ENCODE measurements around the gene DCLRE1A. TPM values are rescaled to one million over a fixed set of nuclear protein-coding genes. Genes with fewer than 3 reads are reported as not detected.

The DCLRE1A gene
- total RNA-seq = 1.4 TPM

DNA sequence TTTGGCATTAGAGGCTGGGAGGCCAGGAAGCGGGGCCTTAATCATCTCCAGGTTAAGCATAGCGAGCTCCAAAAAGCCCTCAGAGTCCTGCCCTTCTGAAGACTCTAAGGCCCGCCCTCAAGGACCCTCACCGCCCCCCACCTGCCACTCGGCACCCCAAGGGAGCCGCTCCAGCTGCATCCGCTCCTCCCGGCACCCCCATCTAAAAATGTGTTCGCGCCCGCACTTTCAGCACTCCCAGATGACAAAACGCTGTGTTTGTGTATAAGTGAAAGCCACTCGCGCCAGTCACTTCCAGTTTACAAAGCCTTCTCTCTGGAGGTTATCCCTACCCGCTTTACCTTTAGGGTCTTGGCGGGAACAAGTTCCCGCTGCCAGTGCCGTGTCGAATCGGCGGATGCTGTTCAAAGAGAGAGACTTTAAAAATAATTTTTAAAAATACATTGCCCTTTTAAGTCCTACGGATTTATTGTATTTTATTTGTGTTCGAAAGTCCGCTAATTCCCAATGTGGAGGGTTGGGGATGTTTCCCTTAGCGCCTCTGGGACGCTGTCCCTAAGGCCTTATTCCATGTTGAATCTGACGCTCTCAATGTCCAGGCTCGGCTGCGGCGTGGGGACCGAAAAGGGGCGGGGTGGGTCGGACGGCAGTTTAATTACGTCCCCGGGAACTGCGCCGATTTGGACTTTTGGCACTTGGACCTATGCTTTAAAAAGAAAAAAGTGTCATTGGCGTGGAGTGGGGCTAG, at the start of gene DCLRE1A, which contains the start of gene NHLRC2:
Gene DCLRE1A (minus strand): TSS at position 70 of the 748 bp plus-strand sequence. CDS start 900 bp downstream, outside the sequence.
Gene NHLRC2 (plus strand): TSS at position 649 of the 748 bp plus-strand sequence. CDS start 212 bp downstream, outside the sequence.
- Histone ChIP-seq H3K4me3 (ENCODE audit: low read length) (peak within 1 kb of the TSS; percentile 73), H3K4me1 (ENCODE audit: insufficient read depth, low read length) (peaks cover 25% of the 10 kb centered on the region), H3K27me3 (ENCODE audit: insufficient read depth, low read length) (no peaks in the 10 kb centered on the region), H3K9me3 (ENCODE audit: low read depth, low read length) (no peaks in the 10 kb centered on the region)

GRCh38 chr10:113899952-113900598, 46.2 kb upstream of the DCLRE1A start:
- H3K27me3 ChIP-seq (ENCODE audit: insufficient read depth, low read length) = no peaks in the 10 kb centered on the region
- no peaks in the 10 kb centered on the region for H3K4me1 ChIP-seq (ENCODE audit: insufficient read depth, low read length)
- H3K9me3 ChIP-seq (ENCODE audit: low read depth, low read length) = no peaks in the 10 kb centered on the region
- H3K4me3 ChIP-seq (ENCODE audit: low read length) = no peak overlapping the region

- Histone ChIP-seq H3K27me3 (ENCODE audit: insufficient read depth, low read length) (no peaks in the 10 kb centered on the region), H3K4me3 (ENCODE audit: low read length) (no peak overlapping the region), H3K9me3 (ENCODE audit: low read depth, low read length) (no peaks in the 10 kb centered on the region), H3K4me1 (ENCODE audit: insufficient read depth, low read length) (no peaks in the 10 kb centered on the region)
These were observed 44.1 kb upstream of the DCLRE1A start for GRCh38 chr10:113897693-113898618.

DNA sequence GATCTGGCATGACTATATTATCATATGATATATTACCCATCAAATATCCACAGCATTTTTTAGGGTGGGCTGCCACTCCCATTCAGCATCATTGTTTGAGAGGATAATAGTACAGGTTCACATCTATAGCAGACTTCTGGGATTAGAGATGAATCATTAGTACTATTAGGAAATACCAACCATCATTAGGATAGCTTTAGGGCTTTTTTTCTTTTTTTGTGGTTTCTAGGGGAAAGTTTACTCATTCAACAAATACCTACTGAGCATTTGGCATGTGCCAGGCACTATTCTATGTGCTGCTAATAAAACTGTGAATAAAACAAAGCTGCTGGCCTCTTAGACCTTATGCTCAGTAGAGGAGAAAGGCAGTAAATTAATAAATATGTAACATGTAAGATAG, 41.1 kb upstream of the DCLRE1A start:
- no peaks in the 10 kb centered on the region for H3K4me1 ChIP-seq (ENCODE audit: insufficient read depth, low read length)
- H3K27me3 ChIP-seq (ENCODE audit: insufficient read depth, low read length) = no peaks in the 10 kb centered on the region
- no peaks in the 10 kb centered on the region for H3K9me3 ChIP-seq (ENCODE audit: low read depth, low read length)
- no peak overlapping the region for H3K4me3 ChIP-seq (ENCODE audit: low read length)

DNA sequence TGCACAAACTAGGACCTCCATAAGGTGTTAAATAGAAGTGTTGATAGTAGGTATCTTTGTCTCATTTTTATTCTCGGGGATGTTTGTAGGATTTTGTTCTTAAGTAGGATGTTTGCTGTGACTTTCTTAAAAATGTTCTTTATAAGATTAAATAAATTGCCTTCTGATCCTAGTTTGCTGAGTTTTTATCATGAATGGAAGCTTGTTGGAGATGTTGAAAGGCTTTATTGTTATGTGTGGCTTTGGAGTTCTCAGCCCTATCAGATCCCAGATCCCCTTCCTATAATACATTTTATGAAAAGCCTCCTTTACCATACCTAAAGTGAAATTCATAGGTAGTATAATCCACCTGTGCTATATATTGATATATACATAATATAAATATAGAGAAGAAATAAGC, 40.7 kb upstream of the DCLRE1A start:
- no peaks in the 10 kb centered on the region for H3K4me1 ChIP-seq (ENCODE audit: insufficient read depth, low read length)
- no peaks in the 10 kb centered on the region for H3K9me3 ChIP-seq (ENCODE audit: low read depth, low read length)
- no peaks in the 10 kb centered on the region for H3K27me3 ChIP-seq (ENCODE audit: insufficient read depth, low read length)
- H3K4me3 ChIP-seq (ENCODE audit: low read length) = no peak overlapping the region

GRCh38 chr10:113893570-113893969, 39.7 kb upstream of the DCLRE1A start:
- no peaks in the 10 kb centered on the region for H3K4me1 ChIP-seq (ENCODE audit: insufficient read depth, low read length)
- no peaks in the 10 kb centered on the region for H3K9me3 ChIP-seq (ENCODE audit: low read depth, low read length)
- H3K4me3 ChIP-seq (ENCODE audit: low read length) = no peak overlapping the region
- no peaks in the 10 kb centered on the region for H3K27me3 ChIP-seq (ENCODE audit: insufficient read depth, low read length)

DNA sequence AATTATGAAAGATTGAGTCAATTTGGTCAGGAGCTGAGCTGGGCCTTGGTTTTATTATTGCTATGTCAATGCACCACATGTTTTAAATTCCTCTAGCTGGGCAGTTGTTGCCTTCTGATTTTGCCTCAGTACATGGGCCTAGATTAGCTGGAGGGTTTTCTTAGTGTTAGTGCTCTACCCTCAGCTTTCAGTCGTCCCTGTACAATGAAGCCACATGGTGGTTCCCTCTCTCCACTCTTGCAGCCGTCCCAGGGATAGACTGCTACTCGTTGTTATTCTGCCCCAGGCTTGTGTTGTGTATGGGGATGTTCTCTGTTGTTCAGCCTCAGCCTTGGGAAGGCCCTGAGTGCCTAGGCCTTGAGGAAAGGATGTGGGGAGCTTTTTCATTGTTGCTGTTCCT, 37.6 kb upstream of the DCLRE1A start:
- Histone ChIP-seq H3K9me3 (ENCODE audit: low read depth, low read length) (no peaks in the 10 kb centered on the region), H3K27me3 (ENCODE audit: insufficient read depth, low read length) (no peaks in the 10 kb centered on the region)

GRCh38 chr10:113890769-113891168, 36.9 kb upstream of the DCLRE1A start:
- no peaks in the 10 kb centered on the region for H3K9me3 ChIP-seq (ENCODE audit: low read depth, low read length)
- H3K4me3 ChIP-seq (ENCODE audit: low read length) = no peak overlapping the region
- no peaks in the 10 kb centered on the region for H3K27me3 ChIP-seq (ENCODE audit: insufficient read depth, low read length)

More for the DNA sequence above, 37.6 kb upstream of the DCLRE1A start:
- H3K4me3 ChIP-seq (ENCODE audit: low read length) = no peak overlapping the region
- no peaks in the 10 kb centered on the region for H3K4me1 ChIP-seq (ENCODE audit: insufficient read depth, low read length)

GRCh38 chr10:113889911-113890310, 36.0 kb upstream of the DCLRE1A start:
- Histone ChIP-seq H3K27me3 (ENCODE audit: insufficient read depth, low read length) (no peaks in the 10 kb centered on the region), H3K4me1 (ENCODE audit: insufficient read depth, low read length) (no peaks in the 10 kb centered on the region), H3K9me3 (ENCODE audit: low read depth, low read length) (no peaks in the 10 kb centered on the region), H3K4me3 (ENCODE audit: low read length) (no peak overlapping the region)

More at GRCh38 chr10:113890769-113891168, 36.9 kb upstream of the DCLRE1A start:
- no peaks in the 10 kb centered on the region for H3K4me1 ChIP-seq (ENCODE audit: insufficient read depth, low read length)

- no peak overlapping the region for H3K4me3 ChIP-seq (ENCODE audit: low read length)
- H3K4me1 ChIP-seq (ENCODE audit: insufficient read depth, low read length) = no peaks in the 10 kb centered on the region
- H3K27me3 ChIP-seq (ENCODE audit: insufficient read depth, low read length) = no peaks in the 10 kb centered on the region
- H3K9me3 ChIP-seq (ENCODE audit: low read depth, low read length) = no peaks in the 10 kb centered on the region
These were observed 28.4 kb upstream of the DCLRE1A start for GRCh38 chr10:113882240-113882639.

- Histone ChIP-seq H3K27me3 (ENCODE audit: insufficient read depth, low read length) (no peaks in the 10 kb centered on the region), H3K4me3 (ENCODE audit: low read length) (no peak overlapping the region), H3K4me1 (ENCODE audit: insufficient read depth, low read length) (no peaks in the 10 kb centered on the region), H3K9me3 (ENCODE audit: low read depth, low read length) (no peaks in the 10 kb centered on the region)
These were observed 26.4 kb upstream of the DCLRE1A start for GRCh38 chr10:113880236-113880635.

- Histone ChIP-seq H3K27me3 (ENCODE audit: insufficient read depth, low read length) (no peaks in the 10 kb centered on the region), H3K9me3 (ENCODE audit: low read depth, low read length) (no peaks in the 10 kb centered on the region), H3K4me1 (ENCODE audit: insufficient read depth, low read length) (no peaks in the 10 kb centered on the region), H3K4me3 (ENCODE audit: low read length) (no peak overlapping the region)
These were observed 25.8 kb upstream of the DCLRE1A start for GRCh38 chr10:113879691-113880090.

- Histone ChIP-seq H3K4me1 (ENCODE audit: insufficient read depth, low read length) (no peaks in the 10 kb centered on the region), H3K9me3 (ENCODE audit: low read depth, low read length) (no peaks in the 10 kb centered on the region), H3K27me3 (ENCODE audit: insufficient read depth, low read length) (no peaks in the 10 kb centered on the region), H3K4me3 (ENCODE audit: low read length) (no peak overlapping the region)
These were observed 22.6 kb upstream of the DCLRE1A start for GRCh38 chr10:113876461-113876860.

GRCh38 chr10:113875212-113875611, 21.3 kb upstream of the DCLRE1A start:
- H3K9me3 ChIP-seq (ENCODE audit: low read depth, low read length) = no peaks in the 10 kb centered on the region
- H3K4me1 ChIP-seq (ENCODE audit: insufficient read depth, low read length) = no peaks in the 10 kb centered on the region
- H3K27me3 ChIP-seq (ENCODE audit: insufficient read depth, low read length) = no peaks in the 10 kb centered on the region
- no peak overlapping the region for H3K4me3 ChIP-seq (ENCODE audit: low read length)

All from mononuclear cell (primary cell).